Lower lobe of right lung (tissue), 2 donors: ENCODE results near the gene MSANTD2. TPM values are rescaled to one million over a fixed set of nuclear protein-coding genes. Genes with fewer than 3 reads are reported as not detected.
"Not testable (repeated sequence)": the region's sequence is repeated elsewhere in the genome, so short reads cannot be mapped to it uniquely, and the experiment has no call there.

Source experiments
- ATAC-seq, 2 donors: fragments of 200-7000 bp; cut with Tn5 transposase; one replicate each; pipeline ENCODE4 v1.9.1; 2020 to 2022; ENCODE audit warnings: mild to moderate bottlenecking in 2 of 2, moderate library complexity in 2 of 2
- DNase-seq: peaks from one replicate; pipeline ENCODE4 v3.0.0-alpha.2; 2020
- H3K27ac ChIP-seq: fragments of 200-600 bp; one replicate; pipeline ENCODE4 v1.8.0; 2022
- H3K27me3 ChIP-seq: fragments of 200-600 bp; one replicate; pipeline ENCODE4 v1.8.0; 2022; ENCODE audit warnings: low read depth
- H3K36me3 ChIP-seq: fragments of 200-600 bp; one replicate; pipeline ENCODE4 v1.8.0; 2022; ENCODE audit warnings: mild to moderate bottlenecking
- H3K4me1 ChIP-seq: fragments of 200-600 bp; one replicate; pipeline ENCODE4 v1.8.0; 2022
- H3K4me3 ChIP-seq: fragments of 200-600 bp; one replicate; pipeline ENCODE4 v1.8.0; 2022; ENCODE audit warnings: mild to moderate bottlenecking
- H3K9me3 ChIP-seq: fragments of 200-600 bp; one replicate; pipeline ENCODE4 v1.8.0; 2022
- intact Hi-C: fragments of 100-400 bp; cut with DNase I; formaldehyde crosslinking; loops from one replicate; pipeline ENCODE4 v1.11.0; 2022
- total RNA-seq: library from RNA; stranded (reverse); fragmentation: NEBNext Ultra II Directional; extraction: Animal tissue kit (Norgen Biotek cat#: 25700); gene quantifications from one replicate; pipeline ENCODE4 v1.2.1, GENCODE V29; 2021
- TF ChIP-seq, protein P1 (sequence below): fragments of 200-600 bp; IDR thresholded peaks from one replicate; pipeline ENCODE4 v1.8.0; 2022; ENCODE audit warnings: antibody characterized with exemption, mild to moderate bottlenecking
- donor health status: DM: no; HTN: yes; CAD: no; lungs with severe emphysema.

MSANTD2 gene
- total RNA-seq, 1 donor from 2014 or later = 15.4 TPM

DNA sequence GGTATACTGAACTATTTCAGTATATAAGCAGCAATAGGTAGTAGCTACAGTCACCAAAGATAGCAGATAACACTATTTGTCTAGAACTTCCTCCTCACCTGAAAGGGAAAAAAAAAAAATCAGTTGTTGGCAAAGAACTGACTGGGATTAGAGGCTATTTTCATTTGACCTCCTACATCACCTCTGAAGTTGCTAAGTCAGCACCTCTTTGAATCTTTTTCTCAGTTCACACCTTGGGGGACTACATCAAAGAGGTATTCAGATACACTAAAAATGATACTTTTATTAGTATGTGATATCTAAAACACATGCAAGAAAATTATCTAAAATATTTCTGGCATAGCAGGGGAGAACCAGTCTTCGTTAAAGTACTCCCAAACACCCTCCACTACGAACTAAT is 16.2 kb downstream of the MSANTD2 start:
- Histone ChIP-seq H3K9me3 (no peaks in the 10 kb centered on the region), H3K27ac (no peak overlapping the region), H3K4me3 (no peak overlapping the region), H3K27me3 (no peaks in the 10 kb centered on the region), H3K4me1 (no peaks in the 10 kb centered on the region), H3K36me3 (no peaks in the 10 kb centered on the region)
- intact Hi-C loops = no loop called here
- ATAC-seq = no peak
- DNase-seq = no peak
- TF ChIP-seq, protein P1, sequence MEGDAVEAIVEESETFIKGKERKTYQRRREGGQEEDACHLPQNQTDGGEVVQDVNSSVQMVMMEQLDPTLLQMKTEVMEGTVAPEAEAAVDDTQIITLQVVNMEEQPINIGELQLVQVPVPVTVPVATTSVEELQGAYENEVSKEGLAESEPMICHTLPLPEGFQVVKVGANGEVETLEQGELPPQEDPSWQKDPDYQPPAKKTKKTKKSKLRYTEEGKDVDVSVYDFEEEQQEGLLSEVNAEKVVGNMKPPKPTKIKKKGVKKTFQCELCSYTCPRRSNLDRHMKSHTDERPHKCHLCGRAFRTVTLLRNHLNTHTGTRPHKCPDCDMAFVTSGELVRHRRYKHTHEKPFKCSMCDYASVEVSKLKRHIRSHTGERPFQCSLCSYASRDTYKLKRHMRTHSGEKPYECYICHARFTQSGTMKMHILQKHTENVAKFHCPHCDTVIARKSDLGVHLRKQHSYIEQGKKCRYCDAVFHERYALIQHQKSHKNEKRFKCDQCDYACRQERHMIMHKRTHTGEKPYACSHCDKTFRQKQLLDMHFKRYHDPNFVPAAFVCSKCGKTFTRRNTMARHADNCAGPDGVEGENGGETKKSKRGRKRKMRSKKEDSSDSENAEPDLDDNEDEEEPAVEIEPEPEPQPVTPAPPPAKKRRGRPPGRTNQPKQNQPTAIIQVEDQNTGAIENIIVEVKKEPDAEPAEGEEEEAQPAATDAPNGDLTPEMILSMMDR = no peak

DNA sequence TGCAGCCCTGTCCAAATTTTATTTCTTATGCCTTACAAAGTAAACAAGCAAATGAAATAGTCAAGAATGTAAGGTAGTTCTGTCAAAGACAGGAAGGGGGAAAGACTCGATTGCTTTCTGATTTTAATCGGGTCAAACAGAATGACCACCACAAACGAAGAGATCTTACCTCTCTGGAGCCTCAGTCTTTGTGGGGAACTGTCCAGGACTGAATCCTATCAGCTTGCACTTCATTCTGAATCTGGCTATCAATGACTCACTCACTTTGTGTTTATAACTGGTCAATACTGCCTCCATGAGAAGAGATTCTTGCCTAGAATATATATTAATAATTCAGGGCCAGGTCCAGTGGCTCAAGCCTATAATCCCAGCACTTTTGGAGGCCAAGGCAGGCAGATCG is 17.2 kb downstream of the MSANTD2 start:
- H3K27ac ChIP-seq = no peak overlapping the region
- no peak for DNase-seq
- H3K9me3 ChIP-seq = no peaks in the 10 kb centered on the region
- intact Hi-C loops = no loop called here
- H3K36me3 ChIP-seq = peaks cover 6% of the 10 kb centered on the region
- no peak for ATAC-seq
- no peaks in the 10 kb centered on the region for H3K27me3 ChIP-seq
- no peaks in the 10 kb centered on the region for H3K4me1 ChIP-seq
- no peak overlapping the region for H3K4me3 ChIP-seq
- TF ChIP-seq, protein P1 = no peak

DNA sequence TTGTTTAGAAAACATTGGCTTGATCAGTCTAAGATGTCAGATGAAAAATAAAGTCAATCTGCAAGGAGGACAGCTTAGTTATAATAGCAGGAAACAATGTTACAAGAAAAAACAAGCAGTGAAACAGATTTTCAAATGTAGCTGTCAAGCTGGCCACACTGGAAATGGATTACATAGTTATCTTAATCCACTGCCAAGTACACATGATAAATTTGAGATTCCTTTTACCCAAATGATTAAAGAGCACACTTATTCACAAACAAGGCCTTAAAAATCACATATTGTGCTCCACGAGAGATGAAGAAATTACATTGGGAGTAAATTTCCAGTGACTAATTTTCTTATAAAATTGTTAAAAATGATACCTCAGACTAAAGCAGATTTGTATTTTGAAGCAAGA is 20.6 kb downstream of the MSANTD2 start:
- Histone ChIP-seq H3K9me3 (no peaks in the 10 kb centered on the region), H3K36me3 (peaks cover 6% of the 10 kb centered on the region), H3K27ac (no peak overlapping the region), H3K4me1 (no peaks in the 10 kb centered on the region), H3K4me3 (no peak overlapping the region), H3K27me3 (no peaks in the 10 kb centered on the region)
- TF ChIP-seq, protein P1 = no peak
- intact Hi-C loops = no loop called here
- ATAC-seq = no peak
- no peak for DNase-seq

DNA sequence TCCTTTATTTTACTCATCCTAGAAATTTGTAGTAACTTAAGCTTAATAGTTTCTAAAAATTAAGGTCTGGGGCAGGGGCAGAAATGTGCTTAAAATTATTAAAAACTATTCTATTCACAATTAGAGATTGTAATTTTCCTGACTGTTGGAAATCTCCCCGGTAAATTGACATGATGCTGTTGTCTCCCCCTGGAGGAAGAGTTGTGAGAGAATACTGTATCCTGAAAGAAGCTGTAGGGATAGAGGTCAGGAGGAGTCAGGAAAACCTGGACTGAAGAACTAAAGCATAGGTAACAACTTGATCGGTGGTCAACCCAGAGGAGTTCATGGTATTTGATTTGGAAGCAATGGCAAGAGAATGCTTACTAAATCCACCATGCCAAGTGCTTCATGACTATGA is 21.9 kb downstream of the MSANTD2 start:
- TF ChIP-seq, protein P1 = peak; percentile 18
- ATAC-seq (no peak), DNase-seq (no peak)
- intact Hi-C loops = no loop called here
- no peak overlapping the region for H3K4me3 ChIP-seq
- H3K27ac ChIP-seq = no peak overlapping the region
- peaks cover 6% of the 10 kb centered on the region for H3K36me3 ChIP-seq
- H3K9me3 ChIP-seq = no peaks in the 10 kb centered on the region
- H3K27me3 ChIP-seq = no peaks in the 10 kb centered on the region
- H3K4me1 ChIP-seq = no peaks in the 10 kb centered on the region

DNA sequence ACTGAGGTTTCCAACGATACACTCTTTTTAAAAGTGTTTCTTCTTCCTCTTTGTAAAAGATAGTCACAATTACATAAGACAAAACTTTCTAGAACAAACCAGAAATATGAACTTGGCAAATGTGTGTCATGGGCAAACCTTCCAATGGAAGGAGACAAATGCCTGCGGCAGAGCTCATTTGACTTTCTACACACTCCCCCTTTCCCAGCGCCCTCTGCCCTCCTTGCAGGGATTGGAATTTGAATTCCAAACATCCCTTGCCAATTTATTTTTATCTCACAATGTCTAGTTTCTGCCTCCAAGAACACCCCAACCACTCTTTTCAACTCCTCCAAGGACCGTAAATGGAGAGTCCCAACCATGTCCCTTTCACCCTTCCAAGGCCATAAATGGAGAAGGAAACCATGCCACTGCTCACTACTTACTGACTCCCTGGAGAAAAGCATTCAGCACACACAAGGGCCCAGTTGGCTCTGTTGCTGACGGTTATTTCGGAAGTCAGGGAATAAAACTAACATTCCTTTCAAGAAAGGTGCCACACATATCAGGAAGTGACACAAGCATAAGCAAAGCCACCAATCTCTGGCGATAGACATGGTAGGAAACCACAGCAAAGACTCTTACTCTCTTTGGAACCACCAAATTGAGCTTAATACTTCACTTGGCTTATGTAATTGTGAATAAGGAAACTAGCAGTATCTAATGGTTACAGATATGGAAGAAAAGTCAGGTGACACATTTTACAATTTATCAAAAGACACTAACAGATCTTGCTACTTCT is 23.2 kb downstream of the MSANTD2 start:
- intact Hi-C loops = no loop called here
- Histone ChIP-seq H3K4me3 (no peak overlapping the region), H3K9me3 (no peaks in the 10 kb centered on the region), H3K27me3 (no peaks in the 10 kb centered on the region), H3K4me1 (no peaks in the 10 kb centered on the region), H3K27ac (no peak overlapping the region), H3K36me3 (peaks cover 15% of the 10 kb centered on the region)
- DNase-seq (no peak), ATAC-seq (no peak)
- TF ChIP-seq, protein P1 = no peak

DNA sequence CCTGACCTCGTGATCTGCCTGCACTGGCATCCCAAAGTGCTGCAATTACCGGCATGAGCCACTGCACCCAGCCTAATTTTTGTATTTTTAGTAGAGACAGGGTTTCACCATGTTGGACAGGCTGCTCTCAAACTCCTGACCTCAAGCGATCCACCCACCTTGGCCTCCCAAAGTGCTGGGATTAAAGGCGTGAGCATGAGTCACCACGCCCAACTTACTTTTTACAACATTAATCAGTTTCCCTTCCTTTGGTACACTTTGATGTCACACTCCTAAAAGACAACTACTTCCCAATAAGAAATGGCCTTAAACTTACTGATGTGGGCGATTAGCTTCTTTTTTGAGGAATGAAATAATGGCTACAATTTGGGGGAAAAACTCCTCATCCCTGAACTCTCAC is 29.2 kb downstream of the MSANTD2 start:
- H3K27ac ChIP-seq, H3K4me1 ChIP-seq, H3K4me3 ChIP-seq, H3K9me3 ChIP-seq, intact Hi-C loops, DNase-seq, H3K27me3 ChIP-seq, ATAC-seq: not testable (repeated sequence)
- H3K36me3 ChIP-seq = peaks cover 44% of the 10 kb centered on the region
